A673 (cell line): ENCODE results near the gene SLC25A21. TPM values are rescaled to one million over a fixed set of nuclear protein-coding genes. Genes with fewer than 3 reads are reported as not detected.

Experiments
- BruUV-seq: library from RNA; stranded (reverse); fragments of 400-500 nt; replicated peaks from 2 replicates; lab custom pipeline; 2021; lab: Mats Ljungman, UMichigan
- CTCF ChIA-PET: fragments of 300-600 bp; sonication (Branson Sonifier 250); formaldehyde crosslinking; loops from one replicate; lab custom pipeline; 2022; ENCODE audit warnings: antibody characterized with exemption; lab: Charles Lee
- POLR2A ChIA-PET: fragments of 300-600 bp; sonication (Branson Sonifier 250); formaldehyde crosslinking; loops from one replicate; lab custom pipeline; 2022; ENCODE audit warnings: antibody characterized with exemption; ENCODE audit not compliant: low non-redundant PET; lab: Charles Lee
- DNase-seq: peaks from one replicate; pipeline ENCODE4 v3.0.0-alpha.2; 2015; ENCODE audit warnings: low spot score
- H3K27ac ChIP-seq: fragments of 200-600 bp; sonication (generic); 2 replicates; pipeline ENCODE4 v1.5.1; 2016; ENCODE audit warnings: mixed run types, low read depth, mild to moderate bottlenecking, mixed read lengths, antibody characterized with exemption, low read length; ENCODE audit not compliant: poor library complexity, severe bottlenecking
- H3K27me3 ChIP-seq: fragments of 200-600 bp; sonication (generic); replicated peaks from 2 replicates; pipeline ENCODE4 v1.6.1; 2017; ENCODE audit warnings: mixed run types, low read depth, mild to moderate bottlenecking, mixed read lengths, antibody characterized with exemption, low read length; ENCODE audit not compliant: insufficient read depth, poor library complexity
- H3K36me3 ChIP-seq: fragments of 200-600 bp; sonication (generic); 2 replicates; pipeline ENCODE4 v1.6.1; 2016; ENCODE audit warnings: mixed run types, mild to moderate bottlenecking, mixed read lengths, antibody characterized with exemption, low read length; ENCODE audit not compliant: insufficient read depth, poor library complexity, severe bottlenecking
- H3K4me1 ChIP-seq: fragments of 200-600 bp; sonication (generic); 2 replicates; pipeline ENCODE4 v1.6.1; 2017; ENCODE audit warnings: mixed run types, mild to moderate bottlenecking, mixed read lengths, antibody characterized with exemption, low read length; ENCODE audit not compliant: insufficient read depth, poor library complexity, severe bottlenecking
- H3K4me3 ChIP-seq: fragments of 200-600 bp; sonication (generic); 2 replicates; pipeline ENCODE4 v1.5.1; 2016; ENCODE audit warnings: low read depth, mixed run types, mild to moderate bottlenecking, mixed read lengths, low read length; ENCODE audit not compliant: poor library complexity, severe bottlenecking
- H3K9me3 ChIP-seq: fragments of 200-600 bp; sonication (generic); 2 replicates; pipeline ENCODE4 v1.6.1; 2016; ENCODE audit warnings: mixed run types, low read depth, mild to moderate bottlenecking, mixed read lengths, antibody characterized with exemption, low read length; ENCODE audit not compliant: poor library complexity, severe bottlenecking
- CTCF ChIP-seq: fragments of 300-800, 200-600 bp; sonication (generic); conservative IDR thresholded peaks from 2 replicates; pipeline ENCODE4 v1.5.1; 2017; ENCODE audit warnings: low read depth, mild to moderate bottlenecking, antibody characterized with exemption, low read length, moderate library complexity, mixed read lengths
- EZH2 ChIP-seq: fragments of 200-600 bp; sonication (generic); IDR thresholded peaks from 2 replicates; pipeline ENCODE4 v1.6.1; 2017; ENCODE audit warnings: borderline replicate concordance, low read depth, mild to moderate bottlenecking, mixed read lengths, antibody characterized with exemption, low read length; ENCODE audit not compliant: poor library complexity, severe bottlenecking
- intact Hi-C: fragments of 100-400 bp; cut with micrococcal nuclease; formaldehyde crosslinking; loops from one replicate; pipeline ENCODE4 v1.10.0; 2022; ENCODE audit not compliant: unreplicated experiment
- total RNA-seq: library from RNA; stranded (reverse); gene quantifications from 2 replicates; pipeline ENCODE4 v1.2.3, GENCODE V29; 2021

Gene SLC25A21
- total RNA-seq, 1 experiment from 2014 or later, result 4.7 TPM

- POLR2A ChIA-PET, result no interaction called here
- no peak overlapping the region for H3K27ac ChIP-seq
- no peak overlapping the region for H3K4me3 ChIP-seq
- no peaks in the 10 kb centered on the region for H3K36me3 ChIP-seq
- H3K27me3 ChIP-seq, result no peaks in the 10 kb centered on the region
- CTCF ChIA-PET, result interaction anchor here (1.1 kb wide), 1 partner anchor 110 kb away, joined by 4 read pairs; no protein-coding TSS in a partner anchor
- TF ChIP-seq EZH2 (no peak), CTCF (no peak)
- no TSS peak for BruUV-seq
- peaks cover 9% of the 10 kb centered on the region for H3K9me3 ChIP-seq
- intact Hi-C loops, result loop anchor here (5.0 kb wide), 1 partner anchor 111 kb away; no protein-coding TSS in a partner anchor
- H3K4me1 ChIP-seq, result peaks cover 78% of the 10 kb centered on the region
- no peak for DNase-seq
Measured at GRCh38 chr14:36757734-36758601, 414.4 kb downstream of the SLC25A21 start.

- Histone ChIP-seq H3K9me3 (peaks cover 9% of the 10 kb centered on the region), H3K36me3 (no peaks in the 10 kb centered on the region), H3K4me3 (no peak overlapping the region), H3K27ac (peak overlapping the region; percentile 84), H3K4me1 (peaks cover 63% of the 10 kb centered on the region), H3K27me3 (no peaks in the 10 kb centered on the region)
- CTCF ChIA-PET, result interaction anchor here (0.8 kb wide), 1 partner anchor 186 kb away, joined by 3 read pairs; no protein-coding TSS in a partner anchor
- intact Hi-C loops, result loop anchor here (5.0 kb wide), 1 partner anchor 109 kb away; no protein-coding TSS in a partner anchor
- TF ChIP-seq CTCF (peak; percentile 22; the same call in 1 of the 2 replicates), EZH2 (no peak)
- BruUV-seq, result no TSS peak
- DNase-seq, result peak; percentile 91
- POLR2A ChIA-PET, result interaction anchor here (0.8 kb wide), 1 partner anchor 394 kb away, joined by 3 read pairs; no protein-coding TSS in a partner anchor
Measured at GRCh38 chr14:36756226-36756625, 416.2 kb downstream of the SLC25A21 start.

- H3K27me3 ChIP-seq, result no peaks in the 10 kb centered on the region
- no peak overlapping the region for H3K4me3 ChIP-seq
- ChIA-PET CTCF (interaction anchor here (0.8 kb wide), 1 partner anchor 186 kb away, joined by 3 read pairs; no protein-coding TSS in a partner anchor), POLR2A (interaction anchor here (0.8 kb wide), 1 partner anchor 394 kb away, joined by 3 read pairs; no protein-coding TSS in a partner anchor)
- no peaks in the 10 kb centered on the region for H3K36me3 ChIP-seq
- intact Hi-C loops, result loop anchor here (5.0 kb wide), 1 partner anchor 108 kb away; no protein-coding TSS in a partner anchor
- peaks cover 9% of the 10 kb centered on the region for H3K9me3 ChIP-seq
- BruUV-seq, result no TSS peak
- peak overlapping the region; percentile 84 for H3K27ac ChIP-seq
- peaks cover 58% of the 10 kb centered on the region for H3K4me1 ChIP-seq
- peak; percentile 29; the same call in 1 of the 2 replicates for TF ChIP-seq CTCF
- TF ChIP-seq EZH2, result no peak
- DNase-seq, result peak; percentile 75
Measured at GRCh38 chr14:36755756-36756155, 416.6 kb downstream of the SLC25A21 start.
